ENCODE results near the gene ZFR. TPM values are rescaled to one million over a fixed set of nuclear protein-coding genes. Genes with fewer than 3 reads are reported as not detected.
"Not testable (repeated sequence)": the region's sequence is repeated elsewhere in the genome, so short reads cannot be mapped to it uniquely, and the experiment has no call there.

ZFR gene
- total RNA-seq, 1 donor from 2014 or later: 131 TPM

- Mint-ChIP-seq H3K36me3 (no peaks in the 10 kb centered on the region), H3K4me1 (no peaks in the 10 kb centered on the region), H3K27ac (no peak overlapping the region), H3K27me3 (ENCODE audit: insufficient read depth, low read depth) (peaks cover 6% of the 10 kb centered on the region), H3K9me3 (peaks cover 6% of the 10 kb centered on the region), H3K4me3 (no peak overlapping the region)
- no peaks in the 10 kb centered on the region for H4K20me1 ChIP-seq (ENCODE audit: low read depth)
- no peak overlapping the region for H3K4me3 ChIP-seq
- no peak overlapping the region for H3K4me2 ChIP-seq
- H3K9me3 ChIP-seq (ENCODE audit: low read depth): no peaks in the 10 kb centered on the region
- no peak overlapping the region for H2AFZ ChIP-seq (replicated peaks)
- H3K4me1 ChIP-seq: no peaks in the 10 kb centered on the region
- H3K36me3 ChIP-seq: no peaks in the 10 kb centered on the region
- H3K79me2 ChIP-seq (ENCODE audit: low read depth): no peaks in the 10 kb centered on the region
- no peaks in the 10 kb centered on the region for H3K27me3 ChIP-seq
- H3K9ac ChIP-seq: no peak overlapping the region
- no peak for TF ChIP-seq CTCF (IDR thresholded peaks at IDR 0.05)
- no peak for TF ChIP-seq EZH2phosphoT487 (IDR thresholded peaks at IDR 0.05)
- TF ChIP-seq EZH2 (IDR thresholded peaks at IDR 0.05): no peak
- no peak overlapping the region for H3K27ac ChIP-seq
- no peaks in the 10 kb centered on the region for H3F3A ChIP-seq (ENCODE audit: low read depth)
- DNase-seq (ENCODE audit: low spot score): no peak
Observed at GRCh38 chr5:32454821-32455220, 10.3 kb upstream of the ZFR start.

- no peak overlapping the region for H3K27ac Mint-ChIP-seq
- H3K27me3 Mint-ChIP-seq (ENCODE audit: insufficient read depth, low read depth): peaks cover 6% of the 10 kb centered on the region
- Histone ChIP-seq H3K4me2 (no peak overlapping the region), H2AFZ (replicated peaks) (no peak overlapping the region), H3K27ac (no peak overlapping the region), H4K20me1 (ENCODE audit: low read depth) (no peaks in the 10 kb centered on the region), H3K9ac (no peak overlapping the region), H3K27me3 (no peaks in the 10 kb centered on the region), H3F3A (ENCODE audit: low read depth) (no peaks in the 10 kb centered on the region), H3K4me1 (no peaks in the 10 kb centered on the region), H3K9me3 (ENCODE audit: low read depth) (no peaks in the 10 kb centered on the region), H3K79me2 (ENCODE audit: low read depth) (no peaks in the 10 kb centered on the region), H3K4me3 (no peak overlapping the region), H3K36me3 (no peaks in the 10 kb centered on the region)
- H3K4me3 Mint-ChIP-seq: no peak overlapping the region
- no peak for TF ChIP-seq EZH2phosphoT487 (IDR thresholded peaks at IDR 0.05)
- no peak for TF ChIP-seq CTCF (IDR thresholded peaks at IDR 0.05)
- no peaks in the 10 kb centered on the region for H3K4me1 Mint-ChIP-seq
- no peak for DNase-seq (ENCODE audit: low spot score)
- H3K36me3 Mint-ChIP-seq: no peaks in the 10 kb centered on the region
- H3K9me3 Mint-ChIP-seq: peaks cover 3% of the 10 kb centered on the region
Observed at GRCh38 chr5:32453916-32454315, 9.4 kb upstream of the ZFR start.

- H3K4me1 Mint-ChIP-seq; DNase-seq (ENCODE audit: low spot score); H3K4me1 ChIP-seq; H4K20me1 ChIP-seq (ENCODE audit: low read depth); H3K36me3 Mint-ChIP-seq; H3K9me3 Mint-ChIP-seq; H3K4me3 Mint-ChIP-seq; H3K9me3 ChIP-seq (ENCODE audit: low read depth); H3K4me2 ChIP-seq; H2AFZ ChIP-seq (replicated peaks); H3K27ac Mint-ChIP-seq; H3K9ac ChIP-seq; H3K27me3 ChIP-seq; H3F3A ChIP-seq (ENCODE audit: low read depth); H3K27ac ChIP-seq; H3K36me3 ChIP-seq; H3K4me3 ChIP-seq; H3K79me2 ChIP-seq (ENCODE audit: low read depth); H3K27me3 Mint-ChIP-seq (ENCODE audit: insufficient read depth, low read depth): not testable (repeated sequence)
Observed at GRCh38 chr5:32452316-32452715, 7.8 kb upstream of the ZFR start.

- H3K27ac ChIP-seq: no peak overlapping the region
- no peaks in the 10 kb centered on the region for H3F3A ChIP-seq (ENCODE audit: low read depth)
- no peaks in the 10 kb centered on the region for H3K4me1 ChIP-seq
- Mint-ChIP-seq H3K9me3 (peaks cover 3% of the 10 kb centered on the region), H3K27me3 (ENCODE audit: insufficient read depth, low read depth) (peaks cover 3% of the 10 kb centered on the region), H3K36me3 (no peaks in the 10 kb centered on the region), H3K4me1 (peaks cover 2% of the 10 kb centered on the region), H3K27ac (no peak overlapping the region), H3K4me3 (no peak overlapping the region)
- H3K9ac ChIP-seq: no peak overlapping the region
- peaks cover 8% of the 10 kb centered on the region for H3K27me3 ChIP-seq
- no peaks in the 10 kb centered on the region for H3K9me3 ChIP-seq (ENCODE audit: low read depth)
- no peaks in the 10 kb centered on the region for H4K20me1 ChIP-seq (ENCODE audit: low read depth)
- no peak overlapping the region for H2AFZ ChIP-seq (replicated peaks)
- DNase-seq (ENCODE audit: low spot score): peak; percentile 33
- H3K4me3 ChIP-seq: no peak overlapping the region
- no peak for TF ChIP-seq EZH2 (IDR thresholded peaks at IDR 0.05)
- peak; percentile 46 for TF ChIP-seq CTCF (IDR thresholded peaks at IDR 0.05)
- TF ChIP-seq EZH2phosphoT487 (IDR thresholded peaks at IDR 0.05): no peak
- H3K4me2 ChIP-seq: no peak overlapping the region
- H3K36me3 ChIP-seq: no peaks in the 10 kb centered on the region
- H3K79me2 ChIP-seq (ENCODE audit: low read depth): no peaks in the 10 kb centered on the region
Observed at GRCh38 chr5:32450952-32451351, 6.4 kb upstream of the ZFR start.

Data from neural progenitor cell (in vitro differentiated cells).